ENCODE results near the gene PRLR. TPM values are rescaled to one million over a fixed set of nuclear protein-coding genes. Genes with fewer than 3 reads are reported as not detected.

PRLR gene
- total and polyA plus RNA-seq, 2 of the 8 experiments (the other 6 are each of a cell fraction or from before 2014, with no cell fraction given): 0.53 to 2.5 TPM

DNA sequence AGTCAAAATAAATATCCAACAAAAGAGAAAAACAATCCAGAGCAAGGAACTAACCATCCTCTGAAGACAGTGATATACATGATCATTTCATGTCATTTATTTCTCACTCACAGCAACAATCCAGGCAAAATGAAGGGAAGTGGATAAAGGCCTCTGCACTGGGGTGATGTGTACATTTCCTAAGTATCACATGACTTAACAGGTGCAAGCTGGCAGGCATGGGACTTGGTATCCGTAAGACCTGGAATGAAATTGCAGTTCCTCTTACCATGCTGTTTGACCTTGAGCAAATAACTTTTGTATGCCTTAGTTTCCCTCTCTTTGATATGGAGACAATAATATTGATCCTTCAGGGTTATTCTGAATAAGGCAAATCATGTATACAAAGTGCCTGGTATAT is 77.6 kb downstream of the PRLR start (continued):
- TF ChIP-seq CHD2 (IDR thresholded peaks at IDR 0.05; ENCODE audit: low read length): no peak
- TF ChIP-seq ASH2L (IDR thresholded peaks at IDR 0.05; ENCODE audit: low read length): no peak
